Heart right ventricle (tissue), 16 donors: Measurements from ENCODE around the gene C6orf47. TPM values are rescaled to one million over a fixed set of nuclear protein-coding genes. Genes with fewer than 3 reads are reported as not detected.

Experiments used
- ATAC-seq, 8 donors: fragments of 200-7000 bp; cut with Tn5 transposase; one replicate each; pipeline ENCODE4 v1.9.1; 2020; ENCODE audit warnings: mild to moderate bottlenecking in 8 of 8, moderate library complexity in 8 of 8, moderate number of reproducible peaks in 1 of 8
- DNase-seq, 2 donors: peaks; one replicate each; pipeline ENCODE4 v3.0.0-alpha.2; 2020
- H3K27ac ChIP-seq, 10 donors: fragments of 200-600 bp; sonication (generic) in 2 of 10; one replicate each; pipeline versions ENCODE4 v1.5.0 to v1.8.0; 2020 to 2022; ENCODE audit warnings: mild to moderate bottlenecking in 3 of 10
- H3K27me3 ChIP-seq, 7 donors: fragments of 200-600 bp; one replicate each; pipeline ENCODE4 v1.8.0; 2021 to 2022; ENCODE audit warnings: mild to moderate bottlenecking in 2 of 7
- H3K36me3 ChIP-seq, 9 donors: fragments of 200-600 bp; sonication (generic) in 1 of 9; one replicate each; pipeline versions ENCODE4 v1.5.0 to v1.8.0; 2020 to 2022; ENCODE audit warnings: mild to moderate bottlenecking in 2 of 9
- H3K4me1 ChIP-seq, 9 donors: fragments of 200-600 bp; sonication (generic) in 1 of 9; one replicate each; pipeline versions ENCODE4 v1.5.0 to v1.8.0; 2020 to 2022; ENCODE audit warnings: mild to moderate bottlenecking in 4 of 9
- H3K4me3 ChIP-seq, 10 donors: fragments of 200-600 bp; sonication (generic) in 2 of 10; one replicate each; pipeline versions ENCODE4 v1.5.0 to v1.8.0; 2020 to 2022; ENCODE audit warnings: mild to moderate bottlenecking in 7 of 10, moderate library complexity in 2 of 10
- H3K9me3 ChIP-seq, 11 donors: fragments of 200-600 bp in 10 of 11; sonication (generic) in 2 of 11; one replicate each; pipeline versions ENCODE4 v1.5.0 to v1.8.0; 2013 to 2022; ENCODE audit warnings: mild to moderate bottlenecking in 2 of 11, control low read depth in 1 of 11, moderate library complexity in 1 of 11
- WGBS, 2 donors: extraction: QIAGEN DNeasy Blood & Tissue Kit; methylation state at CpG; one replicate each; pipeline ENCODE4 v1.1.7; 2013; ENCODE audit warnings: inconsistent platforms in 1 of 2; 5-methylcytosine and 5-hydroxymethylcytosine counted together
- intact Hi-C, 10 donors: fragments of 100-400 bp; cut with DNase I; formaldehyde crosslinking; loops; one replicate each; pipeline versions ENCODE4 v1.11.1 to v1.14.2; 2022
- polyA plus RNA-seq, 2 donors: library from polyadenylated mRNA; stranded (reverse); fragments of 200-250 nt; gene quantifications; one replicate each; pipeline ENCODE4 v1.2.3, GENCODE V29; 2013
- total RNA-seq, 10 donors: library from RNA; stranded (reverse); fragmentation: NEBNext Ultra II Directional in 3 of 10; extraction: Animal tissue kit (Norgen Biotek cat#: 25700) in 3 of 10; gene quantifications; one replicate each; pipeline versions ENCODE4 v1.2.1 to v1.2.4, GENCODE V29; 2021 to 2023
- TF ChIP-seq, protein P1 (sequence below), 9 donors: fragments of 200-600 bp; sonication (generic) in 2 of 9; IDR thresholded peaks; one replicate each; pipeline versions ENCODE4 v1.5.0 to v1.8.0; 2021 to 2022; ENCODE audit warnings: antibody characterized with exemption in 9 of 9, mild to moderate bottlenecking in 5 of 9, moderate library complexity in 1 of 9
- donor health status: Arrhythmogenic right ventricular cardiomyopathy.
- donor health status: ischemic (EF 13 %, LVEDD 7.1; RV severe dilation, severe dysfunction).
- donor health status: healthy with polysubstance abuse.
- donor health status: DM: no; HTN: yes; CAD: no.
- donor health status: DM: no; HTN: no; CAD: no.
- donor health status: ischemic (EF 25% LVEDD 6.9; RV normal size, moderate dysfunction).
- donor health status: ischemic (EF 25% LVEDD 5.7; RV mildly dilated, moderate dysfunction).
- donor health status: healthy.
- donor health status: DM: yes; HTN: yes; CAD: no.
- donor health status: Ischemic cardiomyopathy.
- donor health status: ischemic (EF 35%, LVEDD 5.7; RV mildly dilated, moderate dysfunction).
- donor health status: nonischemic (EF 11% LVEDD 7.7; RV severe dilation, severe dysfunction).
- donor health status: DM: yes; HTN: yes; CAD: no.
- donor health status: PGD.
- donor health status: ischemic (EF 29% LVEDD 5.4; RV normal size, mild dysfunction).
- donor health status: nonischemic (EF 23%, LVEDD 6.1; RV moderate dilation, normal function).

The C6orf47 gene
- total and polyA plus RNA-seq, 12 donors: 15.9 to 23.3 (median 18.1) TPM

DNA sequence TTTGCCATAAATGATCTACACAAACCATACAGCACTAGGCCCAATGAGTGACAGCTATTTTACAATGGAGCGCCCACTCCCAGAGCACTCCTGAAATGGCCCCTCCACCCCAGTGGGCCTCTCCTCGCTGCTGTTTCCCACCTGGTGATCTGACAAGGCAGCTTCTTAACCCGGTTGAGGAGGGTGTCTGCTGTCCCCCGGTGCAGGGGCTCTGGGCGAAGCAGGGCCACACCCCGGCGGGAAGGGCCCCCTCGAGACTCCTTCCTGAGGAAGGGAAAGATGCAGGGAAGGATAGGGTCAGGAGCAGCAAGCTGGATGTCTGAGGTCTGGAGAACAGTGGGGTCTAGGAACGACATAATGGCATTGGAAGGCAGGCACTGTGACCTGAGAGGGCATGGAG, 32.3 kb upstream of the C6orf47 start:
- Histone ChIP-seq H3K27ac (no peak overlapping the region), H3K4me3 (no peak overlapping the region), H3K36me3 (peaks cover 0 to 100% (median 74%) of the 10 kb centered on the region in 9 donors), H3K4me1 (peaks cover 0 to 10% (median 0%) of the 10 kb centered on the region in 9 donors), H3K27me3 (no peaks in the 10 kb centered on the region), H3K9me3 (no peaks in the 10 kb centered on the region)
- ATAC-seq (no peak), DNase-seq (no peak)
- WGBS, 2 donors: 83 to 86% methylated on average over 9 of the region's 9 CpGs
- intact Hi-C loops: no loop called here
- TF ChIP-seq, protein P1, sequence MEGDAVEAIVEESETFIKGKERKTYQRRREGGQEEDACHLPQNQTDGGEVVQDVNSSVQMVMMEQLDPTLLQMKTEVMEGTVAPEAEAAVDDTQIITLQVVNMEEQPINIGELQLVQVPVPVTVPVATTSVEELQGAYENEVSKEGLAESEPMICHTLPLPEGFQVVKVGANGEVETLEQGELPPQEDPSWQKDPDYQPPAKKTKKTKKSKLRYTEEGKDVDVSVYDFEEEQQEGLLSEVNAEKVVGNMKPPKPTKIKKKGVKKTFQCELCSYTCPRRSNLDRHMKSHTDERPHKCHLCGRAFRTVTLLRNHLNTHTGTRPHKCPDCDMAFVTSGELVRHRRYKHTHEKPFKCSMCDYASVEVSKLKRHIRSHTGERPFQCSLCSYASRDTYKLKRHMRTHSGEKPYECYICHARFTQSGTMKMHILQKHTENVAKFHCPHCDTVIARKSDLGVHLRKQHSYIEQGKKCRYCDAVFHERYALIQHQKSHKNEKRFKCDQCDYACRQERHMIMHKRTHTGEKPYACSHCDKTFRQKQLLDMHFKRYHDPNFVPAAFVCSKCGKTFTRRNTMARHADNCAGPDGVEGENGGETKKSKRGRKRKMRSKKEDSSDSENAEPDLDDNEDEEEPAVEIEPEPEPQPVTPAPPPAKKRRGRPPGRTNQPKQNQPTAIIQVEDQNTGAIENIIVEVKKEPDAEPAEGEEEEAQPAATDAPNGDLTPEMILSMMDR (IDR thresholded peaks at IDR 0.05): no peak

DNA sequence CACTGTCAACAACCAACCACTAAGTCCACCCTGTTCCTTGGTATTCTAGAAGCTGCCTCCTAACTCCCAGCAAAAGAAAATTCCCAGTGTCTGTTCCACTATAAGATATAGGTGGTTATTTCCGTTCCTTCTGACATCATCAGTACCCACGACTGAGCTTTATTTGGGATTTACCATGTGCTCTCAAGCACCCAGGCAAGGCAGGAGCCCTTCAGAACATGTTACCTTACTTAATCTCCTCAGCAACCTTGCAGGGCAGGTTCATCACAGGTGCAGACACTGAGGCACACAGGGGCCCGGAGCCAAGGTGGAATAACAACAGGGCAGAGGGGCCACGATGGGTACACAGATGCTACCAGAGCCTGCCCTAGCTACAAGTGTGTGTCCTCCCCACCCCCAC, 31.8 kb upstream of the C6orf47 start:
- H3K9me3 ChIP-seq: no peaks in the 10 kb centered on the region
- H3K27ac ChIP-seq: no peak overlapping the region
- TF ChIP-seq, protein P1 (IDR thresholded peaks at IDR 0.05): no peak
- 79 to 89% methylated on average over 4 of the region's 4 CpGs for WGBS, 2 donors
- H3K4me3 ChIP-seq: no peak overlapping the region
- peaks cover 1 to 100% (median 75%) of the 10 kb centered on the region in 9 donors for H3K36me3 ChIP-seq
- ATAC-seq (no peak), DNase-seq (no peak)
- intact Hi-C loops: no loop called here
- H3K4me1 ChIP-seq: peaks cover 0 to 4% (median 0%) of the 10 kb centered on the region in 9 donors
- no peaks in the 10 kb centered on the region for H3K27me3 ChIP-seq

DNA sequence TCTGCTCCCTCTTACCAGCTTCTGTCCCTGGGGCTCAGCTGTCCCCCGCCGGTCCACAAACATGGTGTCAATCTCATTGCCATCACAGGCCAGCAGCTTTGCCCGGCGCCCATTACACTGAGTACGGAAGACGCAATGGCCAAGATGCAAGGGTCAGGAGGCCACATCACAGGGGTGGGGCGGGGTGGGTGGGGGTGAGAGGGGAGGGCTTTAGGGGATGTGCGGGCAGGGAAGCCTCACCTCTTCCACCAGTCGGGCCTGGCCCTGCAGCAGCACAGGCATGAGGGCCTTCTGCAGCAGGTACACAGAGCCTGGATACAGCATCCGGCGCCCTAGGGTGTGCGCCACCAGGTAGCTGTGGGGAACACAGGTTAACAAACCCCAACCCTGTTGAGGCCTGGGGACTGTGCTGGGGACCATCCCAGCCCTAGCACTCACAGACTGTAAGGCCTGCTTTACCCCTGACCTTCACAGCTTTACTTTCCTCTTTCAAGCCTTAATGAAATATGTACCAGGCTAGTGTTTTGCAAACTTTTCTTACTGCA, 31.1 kb upstream of the C6orf47 start:
- Histone ChIP-seq H3K36me3 (peaks cover 5 to 100% (median 79%) of the 10 kb centered on the region in 9 donors), H3K9me3 (no peaks in the 10 kb centered on the region), H3K27ac (no peak overlapping the region), H3K27me3 (no peaks in the 10 kb centered on the region), H3K4me3 (no peak overlapping the region), H3K4me1 (peaks cover 0 to 4% (median 0%) of the 10 kb centered on the region in 9 donors)
- TF ChIP-seq, protein P1 (IDR thresholded peaks at IDR 0.05): no peak
- no peak for DNase-seq
- intact Hi-C loops: no loop called here
- 94 to 95% methylated on average over 12 of the region's 12 CpGs for WGBS, 2 donors
- ATAC-seq: no peak

DNA sequence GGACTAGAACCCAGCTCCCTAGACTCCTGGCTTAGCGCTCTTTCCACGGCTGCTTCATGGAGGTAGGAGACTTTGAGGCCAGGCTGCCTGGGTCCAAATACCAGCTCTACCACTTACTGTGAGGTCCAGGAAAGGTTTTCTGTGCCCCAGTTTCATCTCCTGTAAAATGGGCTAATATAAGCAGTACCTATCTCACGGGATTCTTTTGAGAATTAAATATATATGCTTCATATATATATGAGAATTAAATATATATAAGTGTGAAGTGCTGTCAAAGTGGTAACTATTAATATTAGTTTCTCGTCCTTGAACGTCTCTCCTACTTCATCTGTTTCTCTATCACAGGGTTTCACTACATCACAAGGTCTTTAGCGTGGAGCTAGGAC, 30.5 kb upstream of the C6orf47 start:
- Histone ChIP-seq H3K27me3 (no peaks in the 10 kb centered on the region), H3K36me3 (peaks cover 5 to 100% (median 77%) of the 10 kb centered on the region in 9 donors), H3K4me1 (peaks cover 0 to 4% (median 0%) of the 10 kb centered on the region in 9 donors), H3K4me3 (no peak overlapping the region), H3K27ac (no peak overlapping the region), H3K9me3 (no peaks in the 10 kb centered on the region)
- intact Hi-C loops: no loop called here
- 89 to 92% methylated on average over 6 of the region's 6 CpGs for WGBS, 2 donors
- ATAC-seq (no peak), DNase-seq (no peak)
- TF ChIP-seq, protein P1 (IDR thresholded peaks at IDR 0.05): no peak
